H1 (cell line): ENCODE results near the gene E2F1. TPM values are rescaled to one million over a fixed set of nuclear protein-coding genes. Genes with fewer than 3 reads are reported as not detected.
A peak's percentile ranks its signal among the peaks of the same experiment; 100 is the strongest.

Experiments used
- CTCF ChIA-PET: fragments of 300-600 bp; sonication (Branson Sonifier 250); formaldehyde crosslinking; loops from one replicate; lab custom pipeline; 2021; ENCODE audit not compliant: partially characterized antibody; lab: Charles Lee
- POLR2A ChIA-PET: fragments of 300-600 bp; sonication (Branson Sonifier 250); formaldehyde crosslinking; loops from one replicate; lab custom pipeline; 2021; ENCODE audit warnings: inconsistent platforms; ENCODE audit not compliant: partially characterized antibody; lab: Charles Lee
- DNase-seq, 2 experiments: peaks; one replicate each; pipeline versions ENCODE4 v3.0.0 to v3.0.0-alpha.2; 2010 to 2022; ENCODE audit warnings: low spot score in 2 of 2, low read depth in 1 of 2, mixed read lengths in 1 of 2
- FAIRE-seq: peaks from 2 replicates; lab custom pipeline; 2011; peaks lifted over from hg19 to GRCh38; lab: Jason Lieb, UNC
- H2AFZ ChIP-seq: 2 replicates; pipeline ENCODE4 v1.8.1; 2012; ENCODE audit warnings: low read length, inconsistent platforms
- H2AK5ac ChIP-seq: 2 replicates; pipeline ENCODE4 v1.6.1; 2013; ENCODE audit warnings: low read depth, low read length
- H2BK120ac ChIP-seq: replicated peaks from 2 replicates; pipeline ENCODE3; 2013; ENCODE audit warnings: low read depth, low read length, inconsistent platforms
- H2BK12ac ChIP-seq: 2 replicates; pipeline ENCODE4 v1.6.1; 2013; ENCODE audit warnings: low read depth, low read length
- H2BK15ac ChIP-seq: 2 replicates; pipeline ENCODE4 v1.6.1; 2013; ENCODE audit warnings: low read length
- H2BK20ac ChIP-seq: 2 replicates; pipeline ENCODE4 v1.6.1; 2013; ENCODE audit warnings: low read length
- H2BK5ac ChIP-seq: 2 replicates; pipeline ENCODE4 v1.6.1; 2013; ENCODE audit warnings: low read depth, low read length
- H3K14ac ChIP-seq: 2 replicates; pipeline ENCODE4 v1.6.1; 2013; ENCODE audit warnings: inconsistent platforms; ENCODE audit not compliant: insufficient read length
- H3K18ac ChIP-seq: 2 replicates; pipeline ENCODE4 v1.6.1; 2013; ENCODE audit warnings: low read length; ENCODE audit errors: extremely low read depth
- H3K23ac ChIP-seq: 2 replicates; pipeline ENCODE4 v1.6.1; 2013; ENCODE audit warnings: inconsistent platforms; ENCODE audit not compliant: insufficient read length
- H3K23me2 ChIP-seq: 2 replicates; pipeline ENCODE4 v1.6.1; 2013; ENCODE audit warnings: low read depth, low read length
- H3K27ac ChIP-seq: 2 replicates; pipeline ENCODE4 v1.6.1; 2011; ENCODE audit warnings: low read depth, low read length, inconsistent platforms
- H3K27me3 ChIP-seq, 4 experiments: replicated peaks in 1 of 4; 1 replicate in 1 of 4; 2 replicates in 3 of 4; pipeline versions ENCODE4 v1.6.1 to v1.8.1; 2011 to 2013; ENCODE audit warnings: low read length in 3 of 4, mild to moderate bottlenecking in 3 of 4, inconsistent platforms in 2 of 4, mixed read lengths in 2 of 4, moderate library complexity in 1 of 4; ENCODE audit not compliant: control insufficient read depth in 3 of 4, insufficient read depth in 3 of 4; ENCODE audit errors: extremely low read depth in 1 of 4
- H3K36me3 ChIP-seq, 4 experiments: 2 replicates each; pipeline versions ENCODE4 v1.6.1 to v1.8.1; 2011 to 2013; ENCODE audit warnings: mild to moderate bottlenecking in 4 of 4, low read length in 3 of 4, moderate library complexity in 2 of 4, control low read depth in 1 of 4, inconsistent platforms in 1 of 4; ENCODE audit not compliant: insufficient read depth in 4 of 4, control insufficient read depth in 2 of 4
- H3K4ac ChIP-seq: replicated peaks from 2 replicates; pipeline ENCODE3; 2013; ENCODE audit warnings: low read length, low read depth, mixed read lengths, inconsistent platforms; ENCODE audit not compliant: insufficient read length
- H3K4me1 ChIP-seq, 4 experiments: replicated peaks in 1 of 4; 1 replicate in 1 of 4; 2 replicates in 3 of 4; pipeline versions ENCODE4 v1.6.1 to v1.8.1; 2011 to 2013; ENCODE audit warnings: low read length in 3 of 4, inconsistent platforms in 2 of 4, mixed read lengths in 1 of 4; ENCODE audit not compliant: insufficient read depth in 4 of 4, control insufficient read depth in 3 of 4
- H3K4me2 ChIP-seq, 2 experiments: 2 replicates each; pipeline versions ENCODE4 v1.6.1 to v1.8.1; 2011 to 2013; ENCODE audit warnings: low read depth in 2 of 2, low read length in 2 of 2, control low read depth in 1 of 2, inconsistent platforms in 1 of 2, mild to moderate bottlenecking in 1 of 2; ENCODE audit not compliant: insufficient read depth in 1 of 2
- H3K4me3 ChIP-seq, 4 experiments: fragments of 200-600, 300-600 bp in 1 of 4; sonication (generic), shearing (Covaris generic), sonication (Bioruptor Twin) in 1 of 4; 2 replicates each; pipeline versions ENCODE4 v1.5.1 to v1.8.1; 2011 to 2016; ENCODE audit warnings: low read length in 4 of 4, low read depth in 3 of 4, control low read depth in 2 of 4, inconsistent platforms in 2 of 4, mild to moderate bottlenecking in 2 of 4, mixed read lengths in 1 of 4, moderate library complexity in 1 of 4; ENCODE audit not compliant: insufficient read depth in 2 of 4; ENCODE audit errors: extremely low read depth in 1 of 4
- H3K56ac ChIP-seq: replicated peaks from 2 replicates; pipeline ENCODE3; 2013; ENCODE audit warnings: low read depth, mild to moderate bottlenecking, mixed read lengths, low read length, inconsistent platforms; ENCODE audit not compliant: insufficient read length
- H3K79me1 ChIP-seq: 2 replicates; pipeline ENCODE4 v1.6.1; 2013; ENCODE audit warnings: low read depth, low read length, control low read depth
- H3K79me2 ChIP-seq, 2 experiments: 2 replicates each; pipeline versions ENCODE4 v1.6.1 to v1.8.1; 2012 to 2013; ENCODE audit warnings: low read length in 2 of 2, mild to moderate bottlenecking in 2 of 2, inconsistent platforms in 1 of 2; ENCODE audit not compliant: insufficient read depth in 2 of 2, control insufficient read depth in 1 of 2
- H3K9ac ChIP-seq, 4 experiments: replicated peaks in 1 of 4; 1 replicate in 1 of 4; 2 replicates in 3 of 4; pipeline versions ENCODE4 v1.6.1 to v1.8.1; 2011 to 2013; ENCODE audit warnings: low read depth in 3 of 4, low read length in 3 of 4, control low read depth in 2 of 4, mild to moderate bottlenecking in 2 of 4, moderate library complexity in 2 of 4, inconsistent platforms in 1 of 4; ENCODE audit errors: extremely low read depth in 1 of 4
- H3K9me3 ChIP-seq, 2 experiments: 2 replicates each; pipeline versions ENCODE4 v1.6.1 to v1.8.1; 2012 to 2013; ENCODE audit warnings: mild to moderate bottlenecking in 2 of 2, moderate library complexity in 2 of 2, control low read depth in 1 of 2, inconsistent platforms in 1 of 2, low read depth in 1 of 2, low read length in 1 of 2, mixed read lengths in 1 of 2; ENCODE audit not compliant: insufficient read depth in 2 of 2
- H4K20me1 ChIP-seq, 2 experiments: replicated peaks in 1 of 2; 2 replicates each; pipeline versions ENCODE3 to v1.8.1; 2011 to 2013; ENCODE audit warnings: inconsistent platforms in 2 of 2, low read length in 2 of 2, mild to moderate bottlenecking in 1 of 2; ENCODE audit not compliant: insufficient read depth in 2 of 2, control insufficient read depth in 1 of 2
- H4K5ac ChIP-seq: 2 replicates; pipeline ENCODE4 v1.6.1; 2013; ENCODE audit warnings: low read length, low read depth, mixed read lengths, inconsistent platforms; ENCODE audit not compliant: insufficient read length
- H4K8ac ChIP-seq: 2 replicates; pipeline ENCODE4 v1.8.0; 2013; ENCODE audit warnings: mild to moderate bottlenecking, moderate library complexity, low read length, inconsistent platforms; ENCODE audit not compliant: insufficient read depth; ENCODE audit errors: extremely low read depth
- H4K91ac ChIP-seq: replicated peaks from 2 replicates; pipeline ENCODE3; 2013; ENCODE audit warnings: low read length, mixed read lengths, inconsistent platforms; ENCODE audit not compliant: insufficient read length
- ASH2L ChIP-seq: fragments of 200-600, 300-600 bp; sonication (generic); IDR thresholded peaks from one replicate; pipeline ENCODE4 v1.7.1; 2017; ENCODE audit warnings: low read length
- BRCA1 ChIP-seq: IDR thresholded peaks from 2 replicates; pipeline ENCODE4 v1.6.1; 2012; ENCODE audit warnings: low read depth, low read length, improper control_type of control experiment
- JUND ChIP-seq: IDR thresholded peaks from 2 replicates; pipeline ENCODE4 v1.6.1; 2011; ENCODE audit warnings: mild to moderate bottlenecking, improper control_type of control experiment, low read length
- KDM5A ChIP-seq: fragments of 200-600 bp; IDR thresholded peaks from 2 replicates; pipeline ENCODE4 v1.7.1; 2012; ENCODE audit warnings: mild to moderate bottlenecking, low read length, inconsistent platforms, mixed read lengths
- SP1 ChIP-seq: IDR thresholded peaks from 2 replicates; pipeline ENCODE4 v1.6.1; 2011; ENCODE audit warnings: low read depth, low read length
- WGBS, 2 experiments: shearing (Covaris generic) in 1 of 2; methylation state at CpG; one replicate each; pipeline versions ENCODE4 v1.1.6 to v1.1.7; 2013 to 2015; ENCODE audit warnings: low lambda C conversion rate in 2 of 2, mixed read lengths in 2 of 2, inconsistent platforms in 1 of 2, low coverage in 1 of 2, missing lambda C conversion rate in 1 of 2; ENCODE audit not compliant: insufficient replicate concordance in 2 of 2, insufficient coverage in 1 of 2, insufficient read length in 1 of 2; ENCODE audit errors: extremely low coverage in 1 of 2, missing lambda C conversion rate in 1 of 2; 5-methylcytosine and 5-hydroxymethylcytosine counted together
- polyA plus RNA-seq, 7 experiments: library from polyadenylated mRNA; depleted of rRNA in 3 of 7; stranded (reverse) in 5 of 7; unstranded in 2 of 7; fragments of >200 nt in 5 of 7; fragments of 200-250 nt in 2 of 7; gene quantifications; 1 replicate in 5 of 7; 2 replicates in 1 of 7; 4 replicates in 1 of 7; pipeline versions ENCODE4 v1.2.1 to v1.2.3, GENCODE V29; 2011 to 2013; ENCODE audit warnings: missing spikeins in 2 of 7, mixed read lengths in 2 of 7
- total RNA-seq: library from RNA; stranded (reverse); fragmentation: NEBNext Ultra II Directional; extraction: Animal tissue kit (Norgen Biotek cat#: 25700); gene quantifications from 2 replicates; pipeline ENCODE4 v1.2.1, GENCODE V29; 2021

E2F1 gene
- total and polyA plus RNA-seq, 2 of the 8 experiments (the other 6 are each of a cell fraction or from before 2014, with no cell fraction given): 33.4 to 35.8 TPM

GRCh38 chr20:33709398-33709797 is 23.2 kb upstream of the E2F1 start:
- H3K4me1 ChIP-seq: peaks cover 4 to 9% (median 6%) of the 10 kb centered on the region in 4 experiments
- no peak overlapping the region for H3K23ac ChIP-seq
- H4K91ac ChIP-seq: no peak overlapping the region
- FAIRE-seq: no peak
- no peak overlapping the region for H2AK5ac ChIP-seq
- H4K5ac ChIP-seq: no peak overlapping the region
- H3K9me3 ChIP-seq: no peaks in the 10 kb centered on the region
- no peaks in the 10 kb centered on the region; a peak in 1 of 8 replicates for H3K36me3 ChIP-seq
- H2AFZ ChIP-seq: no peak overlapping the region
- CTCF ChIA-PET: interaction anchor here (2.0 kb wide), 1 partner anchor 16 kb away, joined by 6 read pairs; no protein-coding TSS in a partner anchor
- no peaks in the 10 kb centered on the region for H3K79me1 ChIP-seq
- no CpG with 5 or more reads among the region's 2 CpGs for WGBS, 2 experiments
- H3K56ac ChIP-seq: no peak overlapping the region
- POLR2A ChIA-PET: interaction anchor here (0.8 to 1.2 kb wide), 2 partner anchors 18 to 22 kb away, joined by 3 read pairs; no protein-coding TSS in a partner anchor
- H3K27me3 ChIP-seq: no peaks in the 10 kb centered on the region
- peaks cover 6% of the 10 kb centered on the region; the same call in 1 of the 2 replicates for H3K23me2 ChIP-seq
- H3K4me3 ChIP-seq: no peak overlapping the region
- no peak overlapping the region for H3K9ac ChIP-seq
- no peak overlapping the region for H2BK15ac ChIP-seq
- no peak overlapping the region for H4K8ac ChIP-seq
- H3K79me2 ChIP-seq: no peaks in the 10 kb centered on the region
- H2BK20ac ChIP-seq: no peak overlapping the region
- no peak overlapping the region for H3K27ac ChIP-seq
- TF ChIP-seq SP1 (no peak), BRCA1 (no peak), KDM5A (no peak), JUND (no peak), ASH2L (no peak)
- no peak overlapping the region for H2BK120ac ChIP-seq
- peak overlapping the region in 1 of 2 experiments; percentile 72; a peak in 1 of 4 replicates for H3K4me2 ChIP-seq
- no peak for DNase-seq
- H3K4ac ChIP-seq: no peak overlapping the region
- H4K20me1 ChIP-seq: no peaks in the 10 kb centered on the region
- H3K18ac ChIP-seq: no peak overlapping the region
- no peak overlapping the region for H3K14ac ChIP-seq
- H2BK12ac ChIP-seq: no peak overlapping the region
- no peak overlapping the region; the same call in 1 of the 2 replicates for H2BK5ac ChIP-seq
